K562 (cell line): ENCODE data around the gene WDR45. TPM values are rescaled to one million over a fixed set of nuclear protein-coding genes. Genes with fewer than 3 reads are reported as not detected.

Experiments used
- CCAR2 ChIP-seq: fragments of 200-400 bp; formaldehyde crosslinking; IDR thresholded peaks from 2 replicates; pipeline ENCODE4 v1.6.1; 2017; ENCODE audit warnings: mild to moderate bottlenecking, low read depth, low read length
- EP400 ChIP-seq: fragments of 450-650 bp; IDR thresholded peaks from 2 replicates; pipeline ENCODE4 v1.6.1; 2017; ENCODE audit warnings: antibody characterized with exemption, mild to moderate bottlenecking, moderate library complexity
- ETV1 ChIP-seq: fragments of 450-650 bp; conservative IDR thresholded peaks from 2 replicates; pipeline ENCODE4 v1.6.1; 2016; ENCODE audit warnings: missing genetic modification characterization, control low read depth, low read depth, missing compliant biosample characterization
- FOXA1 ChIP-seq: fragments of 450-650 bp; IDR thresholded peaks from 2 replicates; pipeline ENCODE4 v1.6.1; 2016; ENCODE audit warnings: mild to moderate bottlenecking, borderline replicate concordance
- GTF3C2 ChIP-seq: IDR thresholded peaks from 3 replicates; pipeline ENCODE4 v1.6.1; 2011; ENCODE audit warnings: borderline replicate concordance, mild to moderate bottlenecking, moderate library complexity; ENCODE audit not compliant: insufficient read length; ENCODE audit errors: extremely low read depth
- HNRNPK ChIP-seq: fragments of 200-400 bp; formaldehyde crosslinking; IDR thresholded peaks from one replicate; pipeline ENCODE4 v1.6.1; 2018; ENCODE audit warnings: mild to moderate bottlenecking, low read depth, low read length; ENCODE audit not compliant: poor library complexity, severe bottlenecking
- MAFF ChIP-seq: IDR thresholded peaks from 2 replicates; pipeline ENCODE4 v1.6.1; 2012; ENCODE audit warnings: low read length, improper control_type of control experiment
- NCOA4 ChIP-seq: fragments of 450-650 bp; IDR thresholded peaks from 2 replicates; pipeline ENCODE4 v1.6.1; 2018; ENCODE audit warnings: mild to moderate bottlenecking; ENCODE audit not compliant: partially characterized antibody
- NONO ChIP-seq, 2 experiments: fragments of 200-400 bp in 1 of 2; fragments of 450-650 bp in 1 of 2; formaldehyde crosslinking in 1 of 2; IDR thresholded peaks; 2 replicates each; pipeline ENCODE4 v1.6.1; 2017; ENCODE audit warnings: low read depth in 2 of 2, mild to moderate bottlenecking in 2 of 2, moderate library complexity in 2 of 2, low read length in 1 of 2
- PREB ChIP-seq: sonication (generic); formaldehyde crosslinking; IDR thresholded peaks from 2 replicates; pipeline ENCODE4 v1.8.1; 2023; ENCODE audit warnings: mild to moderate bottlenecking, missing genetic modification reagents
- RFX5 ChIP-seq: IDR thresholded peaks from 2 replicates; pipeline ENCODE4 v1.6.1; 2011; ENCODE audit warnings: low read depth, mild to moderate bottlenecking, improper control_type of control experiment, low read length
- TCF15 ChIP-seq: fragments of 250-450 bp; sonication (Bioruptor Pico); IDR thresholded peaks from 2 replicates; pipeline ENCODE4 v1.8.0; 2022; ENCODE audit warnings: moderate library complexity, mild to moderate bottlenecking, inconsistent platforms
- TEAD1 ChIP-seq, 2 experiments: fragments of 450-650 bp in 1 of 2; sonication (generic) in 1 of 2; formaldehyde crosslinking; IDR thresholded peaks; 2 replicates each; pipeline versions ENCODE4 v1.4.0 to v1.8.0; 2020 to 2022; ENCODE audit warnings: mild to moderate bottlenecking in 2 of 2, missing genetic modification reagents in 1 of 2
- ZFP30 ChIP-seq: fragments of 250-450 bp; sonication (Bioruptor Pico); IDR thresholded peaks from 2 replicates; pipeline ENCODE4 v1.8.0; 2022; ENCODE audit warnings: moderate library complexity, mild to moderate bottlenecking, inconsistent platforms, borderline replicate concordance
- ZFX ChIP-seq: sonication (generic); formaldehyde crosslinking; IDR thresholded peaks from 2 replicates; pipeline ENCODE4 v1.8.0; 2022; ENCODE audit warnings: mild to moderate bottlenecking, missing genetic modification reagents, moderate library complexity
- ZNF57 ChIP-seq: fragments of 450-650 bp; formaldehyde crosslinking; IDR thresholded peaks from 2 replicates; pipeline ENCODE4 v1.4.0; 2020; ENCODE audit warnings: mild to moderate bottlenecking, moderate library complexity
- polyA plus RNA-seq, 8 experiments: library from polyadenylated mRNA; depleted of rRNA in 4 of 8; stranded (reverse) in 5 of 8; unstranded in 3 of 8; fragments of >200 nt; fragmentation: Nextera tagmentation in 2 of 8; fragmentation: Illumina TruSeq in 1 of 8; extraction: Ambion mirVana in 2 of 8; extraction: Trizol in 1 of 8; gene quantifications; 2 replicates each; pipeline versions ENCODE4 v1.2.1 to v1.2.3, GENCODE V29; 2011 to 2014; ENCODE audit warnings: inconsistent platforms in 1 of 8, missing spikeins in 1 of 8
- total RNA-seq, 7 experiments: library from RNA; depleted of rRNA in 6 of 7; stranded (reverse); fragments of >200 nt in 6 of 7; fragmentation: Illumina TruSeq in 2 of 7; extraction: Trizol in 2 of 7; gene quantifications; 2 replicates each; pipeline versions ENCODE4 v1.2.1 to v1.2.3, GENCODE V29; 2011 to 2021; ENCODE audit warnings: low replicate concordance in 1 of 7
- TF ChIP-seq, protein P1 (sequence below): fragments of 250-450 bp; sonication (Bioruptor Pico); IDR thresholded peaks from 2 replicates; pipeline ENCODE4 v1.8.0; 2021; ENCODE audit warnings: moderate library complexity, mild to moderate bottlenecking, inconsistent platforms

WDR45 gene
- total and polyA plus RNA-seq, 9 of the 15 experiments (the other 6 are each of a cell fraction or from before 2014, with no cell fraction given): 19.4 to 136 (median 59.7) TPM

DNA sequence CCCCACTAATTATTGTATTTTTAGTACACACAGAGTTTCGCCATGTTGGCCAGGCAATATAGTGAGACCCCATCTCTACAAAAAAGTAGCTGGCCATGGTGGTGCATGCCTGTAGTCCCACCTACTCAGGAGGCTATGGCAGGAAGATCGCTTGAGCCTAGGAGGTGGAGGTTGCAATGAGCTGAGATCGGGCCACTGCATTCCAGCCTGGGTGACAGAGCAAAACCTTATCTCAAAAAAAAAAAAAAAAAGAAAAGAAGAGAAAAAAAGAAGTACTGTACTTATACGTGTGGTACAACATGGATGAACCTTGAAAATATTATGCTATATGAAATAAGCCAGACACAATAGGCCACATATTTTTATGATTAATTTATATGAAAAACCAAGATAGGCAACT is 9.9 kb upstream of the WDR45 start (continued):
- 0 out of 2 replicates have a peak, but pooled peaks have one; percentile 13 for TF ChIP-seq EP400
- no peak for TF ChIP-seq FOXA1
- TF ChIP-seq TCF15 (CRISPR knock-in tag): no peak
- TF ChIP-seq ZFP30 (CRISPR knock-in tag): no peak
- TF ChIP-seq TEAD1 (CRISPR knock-in tag; IDR thresholded peaks at IDR 0.05): no peak; a peak in 1 of 4 replicates
- TF ChIP-seq, protein P1, sequence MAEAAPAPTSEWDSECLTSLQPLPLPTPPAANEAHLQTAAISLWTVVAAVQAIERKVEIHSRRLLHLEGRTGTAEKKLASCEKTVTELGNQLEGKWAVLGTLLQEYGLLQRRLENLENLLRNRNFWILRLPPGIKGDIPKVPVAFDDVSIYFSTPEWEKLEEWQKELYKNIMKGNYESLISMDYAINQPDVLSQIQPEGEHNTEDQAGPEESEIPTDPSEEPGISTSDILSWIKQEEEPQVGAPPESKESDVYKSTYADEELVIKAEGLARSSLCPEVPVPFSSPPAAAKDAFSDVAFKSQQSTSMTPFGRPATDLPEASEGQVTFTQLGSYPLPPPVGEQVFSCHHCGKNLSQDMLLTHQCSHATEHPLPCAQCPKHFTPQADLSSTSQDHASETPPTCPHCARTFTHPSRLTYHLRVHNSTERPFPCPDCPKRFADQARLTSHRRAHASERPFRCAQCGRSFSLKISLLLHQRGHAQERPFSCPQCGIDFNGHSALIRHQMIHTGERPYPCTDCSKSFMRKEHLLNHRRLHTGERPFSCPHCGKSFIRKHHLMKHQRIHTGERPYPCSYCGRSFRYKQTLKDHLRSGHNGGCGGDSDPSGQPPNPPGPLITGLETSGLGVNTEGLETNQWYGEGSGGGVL (CRISPR knock-in tag): no peak
- TF ChIP-seq ZNF57 (CRISPR knock-in tag): no peak
- no peak for TF ChIP-seq HNRNPK
- no peak for TF ChIP-seq RFX5
- TF ChIP-seq NONO (IDR thresholded peaks at IDR 0.05; ENCODE audit: low read depth in 2 of 2, low read length in 1 of 2): no peak
- no peak for TF ChIP-seq ZFX
- no peak for TF ChIP-seq GTF3C2
- TF ChIP-seq ETV1 (tag): no peak
- TF ChIP-seq PREB (CRISPR knock-in tag): no peak
- TF ChIP-seq CCAR2: no peak
- no peak for TF ChIP-seq NCOA4
- TF ChIP-seq MAFF: peak; percentile 56; the same call in 1 of the 2 replicates
